CD4-positive, alpha-beta T cell (primary cell): Measurements from ENCODE around the gene CALN1. TPM values are rescaled to one million over a fixed set of nuclear protein-coding genes. Genes with fewer than 3 reads are reported as not detected.

Experiments
- ATAC-seq: fragments of 200-7000 bp; cut with Tn5 transposase; one replicate; pipeline ENCODE4 v1.10.0; 2022; ENCODE audit warnings: mild to moderate bottlenecking; ENCODE audit not compliant: poor library complexity
- CTCF ChIA-PET: fragments of 350-600 bp; sonication (Branson Sonifier 250); formaldehyde crosslinking; loops from one replicate; lab custom pipeline; 2021; ENCODE audit warnings: antibody characterized with exemption, inconsistent platforms; lab: Charles Lee
- POLR2A ChIA-PET: fragments of 350-600 bp; sonication (Branson Sonifier 250); formaldehyde crosslinking; loops from one replicate; lab custom pipeline; 2021; ENCODE audit warnings: antibody characterized with exemption, inconsistent platforms; lab: Charles Lee
- DNase-seq, 14 experiments: peaks; one replicate each; pipeline ENCODE4 v3.0.0-alpha.2; 2013 to 2020; ENCODE audit warnings: mixed read lengths in 2 of 14
- H3K27ac ChIP-seq, 2 donors: one replicate each; pipeline versions ENCODE4 v1.5.1 to v1.7.0; 2013; ENCODE audit warnings: low read length in 2 of 2, low read depth in 1 of 2, mild to moderate bottlenecking in 1 of 2
- H3K27me3 ChIP-seq, 2 experiments: 1 replicate in 1 of 2; 2 replicates in 1 of 2; pipeline versions ENCODE4 v1.6.1 to v1.7.0; 2013; ENCODE audit warnings: low read length in 2 of 2, control low read depth in 1 of 2, mild to moderate bottlenecking in 1 of 2, moderate library complexity in 1 of 2; ENCODE audit not compliant: insufficient read depth in 2 of 2, control insufficient read depth in 1 of 2
- H3K36me3 ChIP-seq: one replicate; pipeline ENCODE4 v1.6.1; 2013; ENCODE audit warnings: low read length, control low read depth; ENCODE audit not compliant: insufficient read depth
- H3K4me1 ChIP-seq: one replicate; pipeline ENCODE4 v1.6.1; 2013; ENCODE audit warnings: low read length, control low read depth; ENCODE audit not compliant: insufficient read depth
- H3K4me3 ChIP-seq: one replicate; pipeline ENCODE4 v1.5.1; 2013; ENCODE audit warnings: mild to moderate bottlenecking, low read length, moderate library complexity
- H3K9me3 ChIP-seq, 2 experiments: 1 replicate in 1 of 2; 2 replicates in 1 of 2; pipeline versions ENCODE4 v1.6.1 to v1.7.0; 2013; ENCODE audit warnings: low read length in 2 of 2, mild to moderate bottlenecking in 2 of 2, control low read depth in 1 of 2, moderate library complexity in 1 of 2; ENCODE audit not compliant: control insufficient read depth in 1 of 2, insufficient read depth in 1 of 2
- H3K27ac Mint-ChIP-seq: one replicate; pipeline ENCODE4 v1.8.0; 2020; ENCODE audit warnings: mixed read lengths
- H3K27me3 Mint-ChIP-seq: one replicate; pipeline ENCODE4 v1.8.0; 2021; ENCODE audit warnings: mixed read lengths
- H3K36me3 Mint-ChIP-seq: one replicate; pipeline ENCODE4 v1.8.0; 2021; ENCODE audit warnings: low read depth, mixed read lengths
- H3K4me1 Mint-ChIP-seq: one replicate; pipeline ENCODE4 v1.8.0; 2021; ENCODE audit warnings: low read depth, mixed read lengths
- H3K4me3 Mint-ChIP-seq: one replicate; pipeline ENCODE4 v1.8.0; 2020; ENCODE audit warnings: mild to moderate bottlenecking, mixed read lengths
- H3K9me3 Mint-ChIP-seq: one replicate; pipeline ENCODE4 v1.8.0; 2020; ENCODE audit warnings: mixed read lengths
- CTCF ChIP-seq: fragments of 200-600 bp; IDR thresholded peaks from one replicate; pipeline ENCODE4 v1.8.0; 2022; ENCODE audit warnings: antibody characterized with exemption, mild to moderate bottlenecking
- intact Hi-C, 2 experiments: fragments of 100-400 bp; cut with DNase I in 1 of 2; cut with micrococcal nuclease in 1 of 2; formaldehyde crosslinking; loops; one replicate each; pipeline versions ENCODE4 v1.15.1 to v1.9.0; 2023 to 2025; cut with DNase I, micrococcal nuclease
- total RNA-seq, 174 experiments: library from RNA in 2 of 174; stranded (reverse) in 2 of 174; gene quantifications; one replicate each; pipeline ENCODE4 v1.2.3 and lab custom pipeline; 2021 to 2026

CALN1 gene
- total RNA-seq, 2 experiments from 2014 or later, result 0.06 TPM; not detected in 1

- ChIA-PET POLR2A (no interaction called here), CTCF (interaction anchor here (0.6 kb wide), 1 partner anchor 114 kb away, joined by 5 read pairs; no protein-coding TSS in a partner anchor)
- Mint-ChIP-seq H3K27me3 (no peaks in the 10 kb centered on the region), H3K4me1 (no peaks in the 10 kb centered on the region), H3K4me3 (no peak overlapping the region), H3K36me3 (no peaks in the 10 kb centered on the region), H3K9me3 (peaks cover 3% of the 10 kb centered on the region), H3K27ac (no peak overlapping the region)
- Histone ChIP-seq H3K36me3 (no peaks in the 10 kb centered on the region), H3K9me3 (no peaks in the 10 kb centered on the region), H3K4me3 (no peak overlapping the region), H3K27ac (no peak overlapping the region), H3K27me3 (no peaks in the 10 kb centered on the region), H3K4me1 (no peaks in the 10 kb centered on the region)
- DNase-seq, result no peak
- ATAC-seq, result no peak
- no peak for TF ChIP-seq CTCF
- intact Hi-C loops, result no loop called here
These were observed 157.7 kb downstream of the CALN1 start for GRCh38 chr7:72254455-72254854.

- ATAC-seq (no peak), DNase-seq (no peak)
- Histone ChIP-seq H3K27me3 (no peaks in the 10 kb centered on the region), H3K27ac (no peak overlapping the region), H3K4me3 (no peak overlapping the region), H3K36me3 (no peaks in the 10 kb centered on the region), H3K4me1 (no peaks in the 10 kb centered on the region), H3K9me3 (peaks cover 0 to 21% of the 10 kb centered on the region in 2 experiments)
- H3K9me3 Mint-ChIP-seq, result peaks cover 9% of the 10 kb centered on the region
- H3K4me3 Mint-ChIP-seq, result no peak overlapping the region
- ChIA-PET POLR2A (no interaction called here), CTCF (no interaction called here)
- TF ChIP-seq CTCF, result no peak
- H3K4me1 Mint-ChIP-seq, result no peaks in the 10 kb centered on the region
- H3K36me3 Mint-ChIP-seq, result no peaks in the 10 kb centered on the region
- intact Hi-C loops, result no loop called here
- H3K27me3 Mint-ChIP-seq, result no peaks in the 10 kb centered on the region
- H3K27ac Mint-ChIP-seq, result no peak overlapping the region
These were observed 163.0 kb downstream of the CALN1 start for GRCh38 chr7:72249106-72249505.

- H3K27me3 ChIP-seq, result no peaks in the 10 kb centered on the region
- Mint-ChIP-seq H3K4me3 (no peak overlapping the region), H3K36me3 (no peaks in the 10 kb centered on the region), H3K27ac (no peak overlapping the region), H3K4me1 (no peaks in the 10 kb centered on the region), H3K9me3 (peaks cover 9% of the 10 kb centered on the region), H3K27me3 (no peaks in the 10 kb centered on the region)
- H3K4me1 ChIP-seq, result no peaks in the 10 kb centered on the region
- no peak for TF ChIP-seq CTCF
- DNase-seq (no peak), ATAC-seq (no peak)
- intact Hi-C loops, result no loop called here
- H3K4me3 ChIP-seq, result no peak overlapping the region
- no peaks in the 10 kb centered on the region for H3K36me3 ChIP-seq
- POLR2A ChIA-PET, result no interaction called here
- H3K9me3 ChIP-seq, result peaks cover 0 to 21% of the 10 kb centered on the region in 2 experiments
- no peak overlapping the region for H3K27ac ChIP-seq
- CTCF ChIA-PET, result no interaction called here
These were observed 167.2 kb downstream of the CALN1 start for GRCh38 chr7:72244826-72245398.
